ENCODE measurements around the gene MAG.

DNA sequence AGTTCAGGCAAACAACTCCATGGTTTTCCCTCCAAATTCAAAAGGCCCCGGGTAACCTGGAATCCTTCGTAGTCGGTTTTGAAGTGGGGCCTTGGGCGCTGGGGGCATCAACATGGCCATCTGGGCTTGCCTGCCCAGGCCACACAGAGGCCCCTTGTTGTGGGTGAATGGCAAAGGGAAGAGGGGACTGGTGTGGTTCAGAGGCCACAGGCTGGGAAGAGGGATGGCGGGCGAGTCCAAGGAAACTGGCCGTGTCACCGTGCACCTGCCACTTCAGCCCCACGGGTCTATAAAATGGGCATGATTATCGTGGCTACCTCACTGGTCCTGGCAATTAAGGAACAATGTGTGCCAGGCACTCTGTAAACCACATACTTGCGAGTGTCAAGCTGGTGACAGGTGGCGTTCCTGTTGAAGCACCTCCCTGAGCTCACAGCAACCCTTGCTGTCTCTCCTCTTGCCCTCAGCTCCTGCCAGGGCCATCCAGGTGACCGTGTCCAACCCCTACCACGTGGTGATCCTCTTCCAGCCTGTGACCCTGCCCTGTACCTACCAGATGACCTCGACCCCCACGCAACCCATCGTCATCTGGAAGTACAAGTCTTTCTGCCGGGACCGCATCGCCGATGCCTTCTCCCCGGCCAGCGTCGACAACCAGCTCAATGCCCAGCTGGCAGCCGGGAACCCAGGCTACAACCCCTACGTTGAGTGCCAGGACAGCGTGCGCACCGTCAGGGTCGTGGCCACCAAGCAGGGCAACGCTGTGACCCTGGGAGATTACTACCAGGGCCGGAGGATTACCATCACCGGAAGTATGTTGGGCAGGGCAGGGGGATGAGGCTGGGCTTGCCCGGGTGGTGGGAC is 41.9 kb upstream of the MAG start:
- TF ChIP-seq POLR2A (IDR thresholded peaks at IDR 0.05; ENCODE audit: low read depth) (no peak), POLR2AphosphoS5 (IDR thresholded peaks at IDR 0.05) (no peak)

Data from esophagus muscularis mucosa (tissue), 2 donors.